B cell (primary cell): ENCODE results near the gene C1orf35.

ENCODE experiments used
- EZH2 ChIP-seq: IDR thresholded peaks from 2 replicates; pipeline ENCODE4 v1.6.1; 2012; ENCODE audit warnings: borderline replicate concordance, low read depth, mild to moderate bottlenecking, moderate library complexity, low read length; ENCODE audit not compliant: insufficient read depth, poor library complexity, severe bottlenecking
- TF ChIP-seq, protein P1 (sequence below): fragments of 200-600 bp; IDR thresholded peaks from one replicate; pipeline ENCODE4 v1.8.0; 2022; ENCODE audit warnings: antibody characterized with exemption, mild to moderate bottlenecking

DNA sequence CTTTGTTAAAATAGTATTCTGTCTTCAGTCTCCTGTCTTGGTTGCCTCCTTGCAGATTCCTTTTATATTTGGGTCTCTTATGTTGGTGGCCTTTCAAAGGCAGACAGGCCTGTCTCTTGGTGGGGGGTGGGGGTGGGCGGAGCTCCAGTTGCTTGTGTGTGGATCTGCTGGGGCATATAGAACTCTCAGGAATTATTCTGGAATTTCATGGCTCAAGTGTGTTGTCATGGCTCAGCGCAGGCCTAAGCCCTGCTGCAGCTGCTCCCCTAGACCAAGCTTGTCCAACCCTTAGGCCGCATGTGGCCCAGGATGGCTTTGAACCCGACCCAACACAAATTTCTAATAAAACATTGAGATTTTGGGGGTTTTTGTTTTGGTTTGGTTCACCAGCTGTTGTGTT, 8.0 kb downstream of the C1orf35 start:
- TF ChIP-seq, protein P1, sequence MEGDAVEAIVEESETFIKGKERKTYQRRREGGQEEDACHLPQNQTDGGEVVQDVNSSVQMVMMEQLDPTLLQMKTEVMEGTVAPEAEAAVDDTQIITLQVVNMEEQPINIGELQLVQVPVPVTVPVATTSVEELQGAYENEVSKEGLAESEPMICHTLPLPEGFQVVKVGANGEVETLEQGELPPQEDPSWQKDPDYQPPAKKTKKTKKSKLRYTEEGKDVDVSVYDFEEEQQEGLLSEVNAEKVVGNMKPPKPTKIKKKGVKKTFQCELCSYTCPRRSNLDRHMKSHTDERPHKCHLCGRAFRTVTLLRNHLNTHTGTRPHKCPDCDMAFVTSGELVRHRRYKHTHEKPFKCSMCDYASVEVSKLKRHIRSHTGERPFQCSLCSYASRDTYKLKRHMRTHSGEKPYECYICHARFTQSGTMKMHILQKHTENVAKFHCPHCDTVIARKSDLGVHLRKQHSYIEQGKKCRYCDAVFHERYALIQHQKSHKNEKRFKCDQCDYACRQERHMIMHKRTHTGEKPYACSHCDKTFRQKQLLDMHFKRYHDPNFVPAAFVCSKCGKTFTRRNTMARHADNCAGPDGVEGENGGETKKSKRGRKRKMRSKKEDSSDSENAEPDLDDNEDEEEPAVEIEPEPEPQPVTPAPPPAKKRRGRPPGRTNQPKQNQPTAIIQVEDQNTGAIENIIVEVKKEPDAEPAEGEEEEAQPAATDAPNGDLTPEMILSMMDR = no peak
- TF ChIP-seq EZH2 = no peak
